DOHH2 (cell line): ENCODE results near the gene PAX6.

Experiments
- CTCF ChIP-seq: fragments of 200-600 bp; sonication (generic); IDR thresholded peaks from one replicate; pipeline ENCODE4 v1.5.1; 2014; ENCODE audit warnings: antibody characterized with exemption, mild to moderate bottlenecking, low read depth, low read length; ENCODE audit not compliant: poor library complexity, severe bottlenecking
- EZH2phosphoT487 ChIP-seq: fragments of 200-600 bp; sonication (generic); IDR thresholded peaks from 2 replicates; pipeline ENCODE4 v1.6.1; 2017; ENCODE audit warnings: borderline replicate concordance, mild to moderate bottlenecking, antibody characterized with exemption, low read length, moderate library complexity, mixed read lengths

- TF ChIP-seq CTCF, result no peak
- TF ChIP-seq EZH2phosphoT487, result no peak
Observed at GRCh38 chr11:31817054-31817620, 6.0 kb upstream of the PAX6 start.
